K562 (cell line): ENCODE results near the gene TBX10. TPM values are rescaled to one million over a fixed set of nuclear protein-coding genes. Genes with fewer than 3 reads are reported as not detected.

Source experiments
- ARID2 ChIP-seq: fragments of 450-650 bp; IDR thresholded peaks from 2 replicates; pipeline ENCODE4 v1.6.1; 2017; ENCODE audit warnings: antibody characterized with exemption, mild to moderate bottlenecking
- BCL6 ChIP-seq: fragments of 250-450 bp; sonication (Bioruptor Pico); IDR thresholded peaks from 2 replicates; pipeline ENCODE4 v1.4.0; 2020
- BRF2 ChIP-seq: IDR thresholded peaks from 3 replicates; pipeline ENCODE4 v1.6.1; 2011; ENCODE audit warnings: borderline replicate concordance, mild to moderate bottlenecking; ENCODE audit not compliant: insufficient read length, insufficient read depth
- HDGF ChIP-seq: fragments of 450-650 bp; IDR thresholded peaks from 2 replicates; pipeline ENCODE4 v1.6.1; 2016
- JUN ChIP-seq, 2 experiments: sonication (generic) in 1 of 2; formaldehyde crosslinking in 1 of 2; IDR thresholded peaks; 2 replicates each; pipeline versions ENCODE4 v1.6.1 to v1.8.0; 2012 to 2022; ENCODE audit warnings: borderline replicate concordance in 2 of 2, mild to moderate bottlenecking in 2 of 2, improper control_type of control experiment in 1 of 2, low read depth in 1 of 2, low read length in 1 of 2, missing genetic modification reagents in 1 of 2
- NCOR1 ChIP-seq: fragments of 450-650 bp; IDR thresholded peaks from 2 replicates; pipeline ENCODE4 v1.6.1; 2016; ENCODE audit warnings: mild to moderate bottlenecking, moderate library complexity
- NFIX ChIP-seq: fragments of 250-450 bp; sonication (Bioruptor Pico); IDR thresholded peaks from 2 replicates; pipeline ENCODE4 v1.4.0; 2020; ENCODE audit warnings: low read depth, mild to moderate bottlenecking, moderate library complexity
- POU5F1 ChIP-seq: fragments of 150-350 bp; IDR thresholded peaks from 2 replicates; pipeline ENCODE4 v1.6.1; 2014; ENCODE audit warnings: borderline replicate concordance, low read length, low read depth, mild to moderate bottlenecking; ENCODE audit not compliant: partially characterized antibody
- SMC3 ChIP-seq: conservative IDR thresholded peaks from 2 replicates; pipeline ENCODE4 v1.6.1; 2011; ENCODE audit warnings: low read depth, low read length, improper control_type of control experiment; ENCODE audit not compliant: insufficient read depth
- TAF1 ChIP-seq: IDR thresholded peaks from 2 replicates; pipeline ENCODE4 v1.6.1; 2011; ENCODE audit warnings: mild to moderate bottlenecking, low read length, moderate library complexity; ENCODE audit not compliant: insufficient read depth, control insufficient read depth, severe bottlenecking; ENCODE audit errors: extremely low read depth
- TARDBP ChIP-seq: fragments of 450-650 bp; IDR thresholded peaks from 2 replicates; pipeline ENCODE4 v1.6.1; 2016
- TCF15 ChIP-seq: fragments of 250-450 bp; sonication (Bioruptor Pico); IDR thresholded peaks from 2 replicates; pipeline ENCODE4 v1.8.0; 2022; ENCODE audit warnings: moderate library complexity, mild to moderate bottlenecking, inconsistent platforms
- ZBTB11 ChIP-seq, 3 experiments: fragments of 200-800 bp in 1 of 3; fragments of 250-450 bp in 1 of 3; fragments of 450-650 bp in 1 of 3; sonication (Bioruptor Pico) in 1 of 3; sonication (Bioruptor generic) in 1 of 3; formaldehyde crosslinking in 1 of 3; IDR thresholded peaks; 2 replicates each; pipeline versions ENCODE4 v1.6.1 to v1.8.0; 2016 to 2022; ENCODE audit warnings: mild to moderate bottlenecking in 2 of 3, missing genetic modification characterization in 2 of 3, missing compliant biosample characterization in 1 of 3, moderate library complexity in 1 of 3
- ZFP30 ChIP-seq: fragments of 250-450 bp; sonication (Bioruptor Pico); IDR thresholded peaks from 2 replicates; pipeline ENCODE4 v1.8.0; 2022; ENCODE audit warnings: moderate library complexity, mild to moderate bottlenecking, inconsistent platforms, borderline replicate concordance
- ZKSCAN8 ChIP-seq: fragments of 200-800 bp; sonication (Bioruptor generic); IDR thresholded peaks from 2 replicates; pipeline ENCODE4 v1.6.1; 2016; ENCODE audit warnings: missing genetic modification characterization, missing compliant biosample characterization
- ZNF280A ChIP-seq: fragments of 450-650 bp; IDR thresholded peaks from 2 replicates; pipeline ENCODE4 v1.6.1; 2018; ENCODE audit warnings: mild to moderate bottlenecking, low read depth; ENCODE audit not compliant: partially characterized antibody
- ZNF311 ChIP-seq: fragments of 250-450 bp; sonication (Bioruptor Pico); IDR thresholded peaks from 2 replicates; pipeline ENCODE4 v1.4.0; 2020; ENCODE audit warnings: mild to moderate bottlenecking, moderate library complexity
- ZNF57 ChIP-seq: fragments of 450-650 bp; formaldehyde crosslinking; IDR thresholded peaks from 2 replicates; pipeline ENCODE4 v1.4.0; 2020; ENCODE audit warnings: mild to moderate bottlenecking, moderate library complexity
- ZNF707 ChIP-seq: fragments of 250-450 bp; sonication (Bioruptor Pico); conservative IDR thresholded peaks from 2 replicates; pipeline ENCODE4 v1.8.0; 2022; ENCODE audit warnings: inconsistent platforms, mild to moderate bottlenecking, moderate library complexity
- polyA plus RNA-seq, 8 experiments: library from polyadenylated mRNA; depleted of rRNA in 4 of 8; stranded (reverse) in 5 of 8; unstranded in 3 of 8; fragments of >200 nt; fragmentation: Nextera tagmentation in 2 of 8; fragmentation: Illumina TruSeq in 1 of 8; extraction: Ambion mirVana in 2 of 8; extraction: Trizol in 1 of 8; gene quantifications; 2 replicates each; pipeline versions ENCODE4 v1.2.1 to v1.2.3, GENCODE V29; 2011 to 2014; ENCODE audit warnings: inconsistent platforms in 1 of 8, missing spikeins in 1 of 8
- total RNA-seq, 7 experiments: library from RNA; depleted of rRNA in 6 of 7; stranded (reverse); fragments of >200 nt in 6 of 7; fragmentation: Illumina TruSeq in 2 of 7; extraction: Trizol in 2 of 7; gene quantifications; 2 replicates each; pipeline versions ENCODE4 v1.2.1 to v1.2.3, GENCODE V29; 2011 to 2021; ENCODE audit warnings: low replicate concordance in 1 of 7

The TBX10 gene
- total and polyA plus RNA-seq, 9 of the 15 experiments (the other 6 are each of a cell fraction or from before 2014, with no cell fraction given), result not detected

- TF ChIP-seq ZBTB11 (CRISPR knock-in tag; IDR thresholded peaks at IDR 0.05), result no peak; a peak in 2 of 6 replicates
- no peak for TF ChIP-seq ARID2
- TF ChIP-seq NFIX (CRISPR knock-in tag), result no peak
- TF ChIP-seq NCOR1, result peak; percentile 45
- no peak for TF ChIP-seq BRF2
- peak; percentile 86 for TF ChIP-seq TAF1
- no peak for TF ChIP-seq ZNF707
- TF ChIP-seq POU5F1, result no peak
- no peak for TF ChIP-seq TCF15
- TF ChIP-seq ZNF280A, result no peak
- no peak for TF ChIP-seq JUN (IDR thresholded peaks at IDR 0.05; ENCODE audit: borderline replicate concordance, low read depth, low read length)
- no peak for TF ChIP-seq JUN (CRISPR knock-in tag; IDR thresholded peaks at IDR 0.05; ENCODE audit: borderline replicate concordance)
- no peak for TF ChIP-seq HDGF
- no peak for TF ChIP-seq ZNF311 (CRISPR knock-in tag)
- no peak for TF ChIP-seq ZFP30 (CRISPR knock-in tag)
- TF ChIP-seq TARDBP, result peak; percentile 80
- TF ChIP-seq ZNF57, result no peak
- TF ChIP-seq SMC3, result peak; percentile 57
- no peak for TF ChIP-seq ZKSCAN8 (CRISPR knock-in tag)
- no peak for TF ChIP-seq BCL6
These were observed 56.0 kb downstream of the TBX10 start, which contains the start of gene GSTP1 (continued) for GRCh38 chr11:67583247-67584204.
